ENCODE data around the gene SLC10A3.
A peak's percentile ranks its signal among the peaks of the same experiment; 100 is the strongest.

SLC10A3 gene

DNA sequence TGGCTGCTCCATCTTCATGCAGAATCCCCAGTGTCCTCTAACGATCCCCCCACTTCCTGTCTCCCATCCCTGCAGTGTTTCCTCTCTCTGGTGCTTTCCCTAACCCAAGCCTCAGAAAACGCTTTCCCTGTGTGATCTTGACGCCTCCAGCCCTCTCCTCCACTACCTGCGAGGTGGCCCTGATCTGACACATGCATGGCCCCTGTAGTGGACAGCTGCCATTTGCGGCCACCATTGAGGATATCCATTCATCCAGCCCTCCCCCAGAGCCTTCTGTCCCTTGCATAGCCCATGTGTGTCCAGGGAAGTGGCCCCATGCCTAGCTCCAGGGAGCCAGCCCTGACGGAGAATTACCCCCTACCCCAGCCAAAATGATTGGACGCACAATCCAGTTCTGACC is 7.1 kb downstream of the SLC10A3 start:
- DNase-seq = no peak

DNA sequence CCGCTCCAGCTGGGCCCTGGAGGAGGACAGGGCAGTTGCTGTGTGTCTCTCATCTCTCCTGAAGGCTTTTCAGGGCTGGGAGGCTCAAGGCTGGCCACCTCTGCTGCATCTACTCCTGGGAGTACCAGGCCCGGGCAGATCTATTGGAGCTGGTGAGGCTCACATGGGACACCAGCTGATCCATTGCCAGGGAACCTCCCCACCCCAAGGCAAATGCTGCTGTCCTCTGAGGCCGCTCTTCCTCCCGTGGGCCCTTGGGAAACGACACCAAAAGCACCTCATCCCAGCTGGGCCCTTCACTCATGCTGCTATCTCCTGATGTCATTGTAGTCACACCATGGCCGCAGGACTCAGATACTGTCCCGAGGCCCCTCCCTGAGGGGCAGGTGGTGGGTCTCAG is 7.6 kb downstream of the SLC10A3 start:
- DNase-seq = no peak

DNA sequence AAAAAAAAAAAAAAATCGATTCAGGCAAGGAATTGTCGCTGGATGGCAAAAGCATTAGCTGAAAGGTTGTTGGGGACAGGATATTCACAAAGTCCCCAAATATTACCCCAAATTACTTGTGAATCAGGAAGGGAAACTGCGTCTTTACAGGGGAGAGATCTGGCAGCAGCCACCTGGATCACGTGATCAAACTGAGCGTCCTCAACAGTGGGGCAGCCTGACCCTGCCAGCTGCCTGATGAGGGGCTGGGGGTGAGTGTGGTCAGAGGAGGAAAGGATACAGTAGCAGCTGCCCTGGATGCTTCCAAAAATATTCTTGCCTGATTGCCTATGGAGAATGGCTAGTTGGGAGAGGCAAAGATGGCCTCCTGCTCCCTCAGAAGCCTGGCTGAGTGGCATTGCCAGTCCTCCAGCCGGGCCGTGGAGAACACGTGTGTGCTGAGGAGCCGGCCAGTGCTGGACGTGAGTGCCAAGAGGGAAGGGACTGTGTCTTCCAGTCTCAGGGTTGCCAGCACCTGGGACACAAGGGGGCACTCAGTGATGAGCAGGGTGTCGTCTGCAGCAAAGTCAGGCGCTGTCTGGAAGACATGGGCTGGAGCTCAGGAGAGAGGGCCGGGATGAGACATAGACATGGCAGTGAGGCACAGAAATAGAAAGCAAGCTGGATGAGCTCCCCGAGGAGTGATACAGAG is 8.4 kb downstream of the SLC10A3 start:
- DNase-seq = no peak

DNA sequence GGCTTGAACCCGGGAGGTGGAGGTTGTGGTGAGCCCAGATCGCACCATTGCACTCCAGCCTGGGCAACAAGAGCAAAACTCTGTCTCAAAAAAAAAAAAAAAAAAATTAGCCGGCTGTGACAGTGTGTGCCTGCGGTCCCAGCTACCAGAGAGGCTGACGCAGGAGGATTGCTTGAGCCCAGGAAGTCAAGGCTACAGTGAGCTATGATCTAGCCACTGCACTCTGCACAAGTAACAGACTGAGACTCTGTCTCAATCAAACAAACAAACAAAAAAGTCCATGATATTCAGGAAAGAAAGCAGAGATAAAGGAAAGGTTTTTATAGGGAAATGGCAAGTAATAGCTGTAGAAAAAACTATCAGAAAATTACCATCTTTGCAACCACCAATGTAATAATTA is 9.2 kb downstream of the SLC10A3 start:
- no peak for DNase-seq

DNA sequence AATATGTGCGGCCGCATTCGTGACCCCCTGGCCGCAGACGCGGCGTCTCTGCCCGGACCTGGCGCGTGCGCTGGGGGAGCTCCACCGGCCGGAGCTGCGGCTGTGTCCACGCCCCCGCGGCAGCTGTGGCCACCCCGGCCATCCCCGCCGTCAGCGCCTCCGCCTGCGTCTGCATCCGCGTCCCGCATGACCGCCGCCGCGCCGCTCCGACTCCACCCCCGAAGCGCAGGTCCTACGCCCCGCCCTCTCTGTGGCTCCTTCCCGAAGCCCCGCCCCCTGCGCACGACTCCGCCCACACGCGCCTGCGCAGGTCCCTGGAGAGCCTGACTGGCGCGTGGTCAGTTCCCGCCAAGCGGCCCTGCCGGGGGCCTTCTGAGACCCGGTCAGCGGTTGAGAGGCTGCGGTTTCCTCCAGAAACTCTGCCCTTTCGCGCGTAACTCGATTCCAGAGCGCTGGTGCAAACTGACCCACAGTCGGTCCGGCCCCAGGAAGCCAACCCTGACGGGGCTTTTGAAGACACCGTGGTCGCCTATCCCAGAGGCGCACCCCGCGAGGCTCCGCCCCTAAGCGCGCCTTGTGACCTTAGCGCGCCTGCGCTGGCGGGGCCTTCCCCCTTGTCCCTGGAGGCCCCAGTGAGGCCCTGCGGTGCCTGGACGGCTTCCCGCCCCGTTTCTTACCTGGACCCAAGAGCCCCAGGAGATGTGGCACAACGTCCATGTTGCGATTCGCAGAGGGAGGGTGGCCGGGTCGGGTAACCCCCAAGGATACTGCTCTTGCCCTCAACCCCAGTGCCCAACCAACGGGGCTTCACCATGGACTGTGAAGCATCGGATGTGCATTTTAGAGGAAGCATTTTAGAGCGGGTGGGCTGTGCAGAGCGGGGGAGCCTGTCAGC is 11.5 kb downstream of the SLC10A3 start, which contains the start of gene LAGE3:
Gene LAGE3, minus strand, starts transcription at position 554 of the 895 bp plus-strand sequence. Its CDS starts 366 bp downstream, at position 188.
- DNase-seq = peak; percentile 55 to 78

DNA sequence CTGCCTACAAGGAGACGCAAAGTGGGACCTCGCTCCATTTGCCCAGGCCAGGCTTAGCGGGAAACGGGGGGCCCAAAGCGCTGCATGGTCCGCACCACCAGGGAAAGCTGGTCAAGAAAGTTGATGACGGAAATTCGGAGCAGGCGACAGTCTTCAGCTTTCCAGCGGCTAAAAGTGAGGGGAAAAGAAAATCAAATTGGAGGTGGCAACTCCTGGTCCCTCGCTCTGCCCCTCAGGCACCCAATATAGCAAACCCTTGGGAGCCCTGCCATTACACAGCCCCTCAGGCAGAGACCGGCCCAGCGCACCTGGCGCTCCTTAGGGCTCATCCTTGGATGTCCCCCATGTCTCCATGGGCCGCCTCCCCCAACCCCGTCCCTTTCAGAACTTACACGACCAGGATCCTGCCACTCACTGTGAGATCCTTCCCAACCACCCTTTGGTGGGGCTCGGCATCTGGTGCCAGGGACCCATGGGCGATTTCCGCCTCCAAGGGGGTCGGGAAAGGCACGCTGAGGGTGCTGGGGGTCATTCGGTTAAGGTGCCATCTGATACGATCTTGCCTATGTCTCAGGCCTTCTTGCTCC is 12.4 kb downstream of the SLC10A3 start:
- no peak for DNase-seq

DNA sequence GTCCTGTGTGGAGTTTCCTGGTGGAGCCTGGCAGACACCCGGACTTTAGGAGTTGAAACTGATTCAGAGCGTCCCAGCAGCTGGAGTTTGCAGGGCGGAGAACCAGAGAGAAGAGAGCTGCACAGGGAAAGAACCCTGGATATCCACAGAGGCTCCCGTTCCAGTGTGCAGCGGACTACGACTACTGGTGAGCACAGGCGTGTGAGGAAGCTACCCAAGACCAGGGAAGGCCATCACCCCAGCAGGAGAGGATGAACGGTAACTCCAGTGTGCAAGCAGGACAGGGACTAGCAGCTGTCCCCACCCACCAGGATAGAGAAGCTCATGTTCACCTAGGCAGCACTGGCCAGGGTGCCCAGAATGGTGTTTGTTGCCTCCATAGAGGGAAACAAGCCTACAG is 13.6 kb downstream of the SLC10A3 start:
- DNase-seq = no peak

DNA sequence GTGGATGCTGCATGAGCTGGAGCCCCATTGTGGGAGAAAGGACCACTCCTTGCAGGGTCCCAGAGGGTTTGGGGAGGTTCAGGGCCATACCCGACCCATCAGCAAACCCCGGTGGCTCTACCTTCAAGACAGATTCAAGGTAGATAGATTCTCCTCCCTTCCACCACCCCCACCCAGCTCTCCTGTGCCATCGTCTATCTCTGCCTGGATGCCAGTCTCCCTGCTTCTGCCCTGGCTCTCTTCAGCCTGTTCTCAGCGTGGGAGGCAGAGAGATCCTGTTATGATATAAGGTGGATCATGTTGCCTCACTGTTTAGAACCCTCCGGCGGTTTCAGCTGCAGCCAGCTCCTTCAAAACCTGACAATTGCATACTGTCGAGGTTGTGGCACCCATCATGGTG is 16.7 kb downstream of the SLC10A3 start:
- no peak for DNase-seq

DNA sequence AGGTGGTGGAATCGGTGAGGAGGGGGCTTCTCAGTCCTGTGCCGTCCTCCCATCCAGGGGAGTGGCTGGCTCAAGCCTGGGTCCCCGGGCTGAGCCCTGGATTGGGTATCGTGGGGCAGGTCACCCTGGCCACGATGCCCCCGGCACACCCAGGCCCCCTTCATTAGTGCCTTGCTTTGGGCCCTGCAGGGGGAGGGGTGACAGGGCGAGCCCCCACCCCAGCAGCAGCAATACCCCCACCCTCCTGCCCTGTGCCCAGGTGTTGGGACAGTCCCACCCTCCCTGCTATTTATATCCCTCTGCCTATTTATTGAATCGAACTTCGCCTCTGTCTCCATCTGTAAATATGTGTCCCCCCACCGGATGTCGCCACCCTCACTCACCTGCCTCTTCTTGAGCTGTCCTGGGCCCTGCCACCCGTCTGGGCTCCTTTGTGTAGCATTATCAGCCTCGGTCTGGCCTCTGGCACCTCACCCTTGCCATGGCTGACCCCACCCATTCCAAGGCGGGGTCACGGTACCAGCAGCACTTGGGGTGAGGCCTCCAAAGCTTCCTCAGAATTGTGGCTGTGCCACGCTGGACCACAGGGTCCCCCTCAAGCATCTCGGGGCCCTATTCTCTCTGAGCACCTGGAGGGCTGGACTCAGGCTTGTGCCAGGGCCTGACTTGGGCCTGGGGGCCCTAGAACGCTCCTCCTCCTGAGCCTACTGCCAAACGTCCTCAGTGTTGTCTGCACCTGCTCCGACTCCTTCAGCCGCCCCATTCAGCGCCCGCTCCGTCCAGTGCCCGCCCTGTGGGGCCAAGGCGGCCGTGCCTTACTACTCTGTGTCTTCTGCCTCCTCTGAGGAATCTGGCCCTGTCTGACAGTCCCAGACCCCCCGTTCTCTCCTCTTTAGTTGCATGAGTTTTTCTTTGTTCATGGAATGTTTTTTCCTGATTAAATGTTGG is 17.5 kb downstream of the SLC10A3 start:
- no peak for DNase-seq

DNA sequence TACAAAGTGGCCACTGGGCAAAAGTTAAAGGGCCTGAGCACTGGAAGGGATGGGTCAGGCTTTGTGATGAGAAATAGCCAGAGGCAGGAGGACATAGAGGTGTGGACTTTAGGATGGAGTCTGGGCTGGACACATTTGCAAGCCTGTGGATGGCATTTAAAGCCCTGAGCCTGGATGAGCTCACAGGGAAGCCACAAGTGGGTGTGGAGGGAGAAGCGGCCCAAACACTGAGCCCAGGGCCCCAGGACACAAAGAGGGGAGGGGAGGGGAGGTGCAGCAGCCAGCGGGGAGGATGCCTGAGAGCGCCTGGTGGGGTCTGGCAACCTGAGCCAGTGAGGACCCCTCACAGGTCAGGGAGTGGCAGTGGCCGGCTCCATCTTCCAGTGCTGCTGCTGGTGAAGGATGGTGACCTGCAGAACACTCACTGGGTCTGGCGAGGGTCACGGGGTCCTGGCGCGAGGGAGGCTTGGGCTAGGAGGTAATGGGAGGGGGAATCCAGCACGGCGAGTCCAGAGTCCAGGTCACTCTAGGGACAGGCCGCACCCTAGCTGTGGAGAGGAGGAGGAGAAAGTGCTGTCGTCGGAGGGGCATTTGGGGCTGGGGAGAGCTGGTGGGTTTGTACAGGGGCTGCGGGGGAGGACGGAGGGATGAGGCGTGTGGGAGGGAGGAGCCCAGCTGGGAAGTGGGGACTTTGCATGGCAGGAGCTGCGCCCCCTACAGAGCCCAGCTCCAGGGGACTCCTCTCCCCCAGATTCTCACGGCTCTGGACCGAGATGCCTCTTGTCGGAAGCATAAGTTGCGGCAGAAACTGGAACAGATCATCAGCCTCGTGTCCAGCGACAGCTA is 18.4 kb downstream of the SLC10A3 start:
- no peak for DNase-seq

DNA sequence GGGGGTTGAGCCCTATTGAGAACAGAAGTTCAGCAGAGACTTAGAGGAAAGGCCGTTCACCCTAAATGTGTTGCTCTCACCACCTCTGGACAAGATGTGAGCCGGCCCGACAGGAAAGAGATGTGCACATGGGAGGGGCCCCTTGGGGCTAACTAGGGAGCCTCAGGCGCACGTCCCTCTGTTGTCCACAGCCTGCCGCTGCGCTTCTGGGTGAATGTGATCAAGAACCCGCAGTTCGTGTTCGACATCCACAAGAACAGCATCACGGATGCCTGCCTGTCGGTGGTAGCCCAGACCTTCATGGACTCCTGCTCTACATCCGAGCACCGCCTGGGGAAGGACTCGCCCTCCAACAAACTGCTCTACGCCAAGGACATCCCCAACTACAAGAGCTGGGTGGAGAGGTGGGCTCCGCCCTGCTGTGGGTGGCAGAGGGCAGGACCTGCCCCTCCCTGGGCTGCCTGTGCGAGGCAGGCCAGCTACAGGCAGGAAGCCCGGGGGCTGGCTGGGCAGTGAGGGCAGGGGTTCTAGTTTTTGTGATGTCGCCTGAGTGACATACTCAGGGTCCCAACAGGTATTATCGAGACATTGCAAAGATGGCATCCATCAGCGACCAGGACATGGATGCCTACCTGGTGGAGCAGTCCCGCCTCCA is 19.4 kb downstream of the SLC10A3 start:
- no peak for DNase-seq

DNA sequence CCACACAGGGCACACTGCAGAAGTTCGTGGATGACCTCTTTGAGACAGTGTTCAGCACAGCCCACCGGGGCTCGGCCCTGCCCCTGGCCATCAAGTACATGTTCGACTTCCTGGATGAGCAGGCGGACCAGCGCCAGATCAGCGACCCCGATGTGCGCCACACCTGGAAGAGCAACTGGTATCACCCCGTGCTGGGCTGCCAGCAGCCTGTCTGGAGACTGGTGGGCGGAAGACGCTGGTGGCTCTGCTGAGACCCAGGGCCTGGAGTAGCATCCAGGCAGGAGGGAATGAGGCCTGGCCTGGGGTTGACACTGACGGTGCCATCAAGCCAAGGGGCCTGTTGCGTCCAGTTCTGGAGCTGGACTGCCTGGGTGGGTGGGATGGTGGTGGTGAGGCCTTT is 20.0 kb downstream of the SLC10A3 start:
- DNase-seq = no peak

DNA sequence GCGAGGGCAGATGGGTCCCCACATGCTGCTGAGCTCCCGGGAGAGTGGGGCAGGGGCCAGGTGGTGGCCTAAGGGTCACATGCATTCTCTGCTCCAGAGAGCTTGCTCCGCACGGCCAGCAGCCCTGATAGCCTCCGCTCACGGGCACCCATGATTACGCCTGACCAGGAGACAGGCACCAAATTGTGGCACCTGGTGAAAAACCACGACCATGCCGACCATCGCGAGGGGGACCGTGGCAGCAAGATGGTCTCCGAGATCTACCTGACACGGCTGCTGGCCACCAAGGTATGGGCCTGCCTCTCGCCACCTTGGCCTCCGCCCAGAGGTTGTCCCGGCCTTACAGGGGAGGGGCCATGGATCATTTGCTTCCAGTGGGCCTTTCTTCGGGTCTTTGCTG is 20.5 kb downstream of the SLC10A3 start:
- DNase-seq = no peak

DNA sequence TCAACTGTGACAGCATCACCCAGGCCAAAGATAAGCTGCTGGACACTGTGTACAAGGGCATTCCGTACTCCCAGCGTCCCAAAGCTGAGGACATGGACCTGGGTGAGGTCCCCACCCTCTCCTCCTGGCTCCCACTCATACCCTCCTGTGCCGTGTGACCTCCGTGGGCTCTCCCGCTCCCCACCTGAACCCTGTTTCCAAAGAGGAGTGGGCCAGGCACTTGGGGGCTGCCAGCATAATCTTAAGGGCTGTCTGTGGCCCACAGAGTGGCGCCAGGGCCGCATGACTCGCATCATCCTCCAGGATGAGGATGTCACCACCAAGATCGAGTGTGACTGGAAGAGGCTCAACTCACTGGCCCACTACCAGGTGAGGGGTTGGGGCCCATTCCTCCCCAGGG is 21.3 kb downstream of the SLC10A3 start:
- DNase-seq = no peak

DNA sequence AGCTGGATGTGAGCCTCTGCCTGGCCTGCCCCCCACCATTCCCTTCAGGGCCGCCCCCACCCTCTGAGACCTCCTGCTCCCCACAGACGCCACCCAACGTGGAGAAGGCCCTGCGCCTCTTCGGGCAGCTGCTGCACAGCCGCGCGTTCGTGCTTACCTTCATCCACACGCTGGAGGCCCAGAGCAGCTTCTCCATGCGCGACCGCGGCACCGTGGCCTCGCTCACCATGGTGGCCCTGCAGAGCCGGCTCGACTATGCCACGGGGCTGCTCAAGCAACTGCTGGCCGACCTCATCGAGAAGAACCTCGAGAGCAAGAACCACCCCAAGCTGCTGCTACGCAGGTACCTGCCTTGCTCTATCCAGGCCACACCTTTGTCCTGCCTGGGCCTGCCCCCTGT is 22.2 kb downstream of the SLC10A3 start:
- no peak for DNase-seq

DNA sequence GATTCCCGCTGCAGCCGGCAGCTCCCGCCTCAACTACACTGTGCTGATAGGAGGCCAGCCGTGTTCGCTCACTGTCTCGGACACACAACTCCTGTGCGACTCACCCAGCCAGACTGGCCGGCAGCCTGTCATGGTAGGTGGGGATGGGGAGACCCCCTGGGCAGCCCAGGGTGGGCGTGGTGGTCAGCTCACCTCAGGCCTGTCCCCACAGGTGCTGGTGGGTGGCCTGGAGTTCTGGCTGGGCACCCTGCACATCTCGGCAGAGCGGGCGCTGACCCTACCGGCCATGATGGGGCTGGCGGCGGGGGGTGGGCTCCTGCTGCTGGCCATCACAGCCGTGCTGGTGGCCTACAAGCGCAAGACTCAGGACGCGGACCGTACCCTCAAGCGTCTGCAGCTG is 22.9 kb downstream of the SLC10A3 start:
- DNase-seq = no peak

DNA sequence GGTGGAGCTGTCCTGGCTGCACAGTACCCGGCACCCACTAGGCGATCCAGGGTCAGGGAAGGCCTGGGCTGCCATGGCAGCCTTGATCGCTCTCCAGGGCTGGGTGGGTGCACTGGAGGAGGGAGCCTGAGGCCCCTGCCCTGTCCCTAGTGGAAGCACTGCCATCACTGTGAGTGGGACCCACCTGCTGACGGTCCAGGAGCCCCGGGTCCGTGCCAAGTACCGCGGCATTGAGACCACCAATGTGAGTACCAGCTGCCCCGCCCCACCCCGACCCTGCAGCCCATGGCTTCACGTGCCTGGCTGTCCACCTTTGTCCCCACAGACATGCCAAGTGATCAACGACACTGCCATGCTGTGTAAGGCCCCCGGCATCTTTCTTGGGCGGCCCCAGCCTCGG is 23.5 kb downstream of the SLC10A3 start:
- DNase-seq = no peak

DNA sequence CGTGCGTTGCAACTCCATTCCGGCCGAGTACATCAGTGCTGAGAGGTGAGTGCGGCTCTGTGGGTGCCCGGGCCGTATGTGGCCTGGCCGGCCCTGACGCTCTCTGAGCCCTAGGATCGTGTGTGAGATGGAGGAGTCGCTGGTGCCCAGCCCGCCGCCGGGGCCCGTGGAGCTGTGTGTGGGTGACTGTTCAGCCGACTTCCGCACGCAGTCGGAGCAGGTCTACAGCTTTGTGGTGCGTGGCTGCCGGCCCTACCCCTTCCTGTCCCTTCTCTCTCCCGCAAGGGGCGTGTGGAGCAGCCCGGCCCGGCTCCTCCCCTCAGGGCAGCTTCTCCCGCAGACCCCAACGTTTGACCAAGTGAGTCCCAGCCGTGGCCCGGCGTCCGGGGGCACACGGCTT is 24.4 kb downstream of the SLC10A3 start:
- DNase-seq = no peak

DNA sequence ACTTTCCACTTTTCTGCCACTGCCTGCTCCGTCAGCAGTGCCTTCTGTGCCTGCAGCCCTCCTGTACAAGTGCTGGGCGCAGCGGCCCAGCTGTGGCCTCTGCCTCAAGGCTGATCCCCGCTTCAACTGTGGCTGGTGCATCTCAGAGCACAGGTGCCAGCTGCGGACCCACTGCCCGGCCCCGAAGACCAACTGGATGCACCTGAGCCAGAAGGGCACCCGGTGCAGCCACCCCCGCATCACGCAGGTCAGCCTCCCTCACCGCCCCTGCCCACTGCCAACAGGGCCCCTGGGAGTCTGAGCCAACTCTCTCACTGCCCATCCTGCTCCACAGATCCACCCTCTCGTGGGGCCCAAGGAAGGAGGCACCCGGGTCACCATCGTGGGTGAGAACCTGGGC is 24.8 kb downstream of the SLC10A3 start:
- no peak for DNase-seq

DNA sequence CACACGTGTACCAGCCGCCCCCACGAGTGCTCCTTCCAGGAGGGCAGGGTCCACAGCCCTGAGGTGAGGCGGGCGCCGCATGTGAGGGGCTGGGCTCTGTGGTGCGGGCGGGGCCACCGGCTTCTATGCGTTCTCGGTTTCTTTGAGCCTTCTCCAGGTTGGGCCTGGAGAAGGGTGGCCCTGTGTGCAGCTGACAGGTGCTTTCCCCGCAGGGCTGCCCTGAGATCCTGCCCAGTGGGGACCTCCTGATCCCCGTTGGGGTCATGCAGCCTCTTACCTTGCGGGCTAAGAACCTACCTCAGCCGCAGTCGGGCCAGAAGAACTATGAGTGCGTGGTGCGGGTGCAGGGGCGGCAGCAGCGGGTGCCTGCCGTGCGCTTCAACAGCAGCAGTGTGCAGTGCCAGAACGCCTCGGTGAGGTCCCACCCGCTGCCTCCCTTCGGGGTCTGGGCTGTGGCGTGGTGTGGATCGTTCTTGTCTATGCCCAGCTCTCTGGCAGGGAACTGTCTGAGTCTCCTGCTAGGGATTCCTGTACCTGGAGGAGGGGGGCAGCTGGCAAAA is 25.5 kb downstream of the SLC10A3 start:
- no peak for DNase-seq
